NCI-H2081 treated with DMSO at 0.1 percent for 48 hours (cell line): ENCODE data around the gene BBS4.

Experiments
- DNase-seq: peaks from one replicate; lab custom pipeline; 2025; lab: John Stamatoyannopoulos, UW

Gene BBS4

DNA sequence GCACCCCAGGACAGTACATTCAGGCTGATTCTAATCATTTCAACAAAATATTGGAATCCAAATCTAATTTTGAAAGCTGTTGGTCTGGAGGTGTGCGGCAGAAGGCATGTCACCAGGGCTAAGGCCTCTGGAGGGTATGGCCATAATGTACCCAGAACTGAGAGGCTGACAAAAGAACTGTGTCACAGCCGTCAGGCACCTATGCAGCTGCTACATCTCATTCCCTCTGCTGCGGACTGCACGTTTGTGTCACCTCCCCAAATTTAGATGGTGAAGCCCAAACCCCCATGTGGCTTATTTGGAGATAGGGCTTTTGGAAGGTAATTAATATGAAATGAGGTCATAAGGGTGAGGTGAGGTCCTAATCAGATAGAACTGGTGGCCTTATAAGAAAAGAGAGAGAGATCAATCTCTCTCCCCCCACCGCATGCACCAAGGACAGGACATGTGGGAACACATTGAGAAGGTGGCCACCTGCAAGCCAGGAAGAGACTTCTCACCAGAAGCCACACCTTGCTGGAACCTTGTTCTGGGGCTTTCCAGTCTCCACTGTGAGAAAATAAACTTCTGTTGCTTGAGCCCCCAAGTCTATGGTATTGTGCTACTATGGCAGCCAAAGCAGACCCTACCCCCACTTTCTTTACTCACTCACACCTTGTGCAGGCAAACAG is 74.7 kb downstream of the BBS4 start:
- no peak for DNase-seq

DNA sequence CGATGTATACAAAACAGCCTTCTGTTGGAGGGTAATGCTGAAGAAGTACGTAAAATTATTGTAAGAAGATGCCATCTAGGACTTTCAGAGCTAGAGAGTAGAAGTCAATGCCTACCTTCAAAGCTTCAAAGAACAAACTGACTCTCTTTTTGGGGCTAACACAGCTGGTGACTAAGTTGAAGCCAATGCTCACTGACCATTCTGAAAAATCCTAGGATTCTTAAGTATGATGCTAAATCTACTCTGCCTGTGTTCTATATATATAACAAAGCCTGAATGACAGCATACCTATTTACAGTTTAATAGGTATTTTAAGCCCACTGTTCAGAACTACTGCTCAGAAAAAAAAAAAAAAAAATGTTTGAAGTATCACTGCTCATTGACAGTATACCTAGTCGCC is 78.6 kb downstream of the BBS4 start:
- no peak for DNase-seq

- no peak for DNase-seq
Measured at GRCh38 chr15:72766025-72766424, 80.0 kb downstream of the BBS4 start.

DNA sequence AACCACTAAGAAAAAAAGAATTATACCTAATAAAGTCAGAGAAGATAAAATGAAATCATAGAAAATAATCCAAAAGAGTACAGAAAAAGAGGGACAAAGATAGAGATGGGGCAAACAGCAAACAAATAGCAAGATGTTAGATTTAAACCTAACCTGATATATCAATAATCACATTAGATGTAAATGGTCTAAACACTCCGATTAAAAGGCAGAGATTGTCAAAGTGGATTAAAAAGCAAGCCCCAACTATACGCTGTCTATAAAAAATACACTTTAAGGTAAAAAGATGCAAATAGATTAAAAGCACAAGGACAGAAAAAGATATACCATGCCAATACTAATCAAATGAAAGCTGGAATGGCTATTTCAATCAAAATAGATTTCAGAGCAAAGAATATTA is 80.8 kb downstream of the BBS4 start:
- DNase-seq = no peak

GRCh38 chr15:72770673-72771328 is 84.8 kb downstream of the BBS4 start:
- no peak for DNase-seq

- no peak for DNase-seq
Measured at GRCh38 chr15:72771329-72771725, 85.3 kb downstream of the BBS4 start.

DNA sequence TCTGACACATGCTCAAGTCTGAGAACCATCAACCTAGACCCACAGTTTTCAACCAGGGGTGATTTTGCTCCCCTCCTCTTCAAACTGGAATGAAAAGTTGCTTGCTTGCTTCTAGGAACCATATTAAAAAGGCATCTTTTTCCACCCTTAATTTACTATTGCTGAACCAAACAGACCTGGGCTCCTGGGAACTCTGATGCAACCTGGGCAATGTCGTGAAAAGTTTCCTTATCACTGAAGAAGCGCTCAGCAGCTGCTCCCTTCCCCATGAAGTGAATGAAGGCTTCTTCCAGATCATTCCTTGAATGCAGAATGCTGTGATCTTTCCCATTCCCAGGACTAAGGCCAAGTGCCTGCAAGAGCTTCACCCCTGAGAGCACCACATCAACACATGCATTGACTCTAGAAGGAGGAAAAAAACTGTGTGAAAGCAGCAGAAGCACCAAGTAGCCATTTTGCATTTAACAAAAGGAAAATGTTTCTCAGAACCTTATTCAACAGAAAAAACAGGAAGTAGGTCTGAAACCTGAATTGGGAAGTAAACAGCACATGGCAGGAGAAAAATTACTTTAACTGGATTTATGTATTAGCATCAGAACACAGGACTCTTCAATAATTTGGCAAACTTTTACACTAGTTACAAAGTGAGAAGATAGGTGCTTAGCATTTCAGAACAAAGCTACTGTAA is 88.8 kb downstream of the BBS4 start:
- no peak for DNase-seq

DNA sequence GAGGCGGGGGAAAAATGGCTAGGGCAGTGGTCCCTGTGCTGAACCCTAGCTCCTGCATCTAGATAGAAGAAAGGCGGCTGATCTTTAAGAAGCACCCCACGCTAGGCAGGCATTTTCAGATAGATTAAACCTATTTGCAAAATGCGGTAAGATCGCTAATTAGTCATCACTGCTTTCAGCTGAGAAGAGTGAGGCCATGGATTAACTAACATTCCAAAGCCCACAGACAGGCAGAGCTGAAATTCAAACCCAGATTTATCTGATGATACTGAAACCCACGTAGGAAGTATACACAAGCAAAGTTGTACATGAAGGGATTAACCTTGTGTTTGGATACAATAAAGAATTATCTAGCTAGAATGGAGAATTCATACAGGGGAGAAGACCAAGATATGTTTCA is 92.8 kb downstream of the BBS4 start:
- no peak for DNase-seq

DNA sequence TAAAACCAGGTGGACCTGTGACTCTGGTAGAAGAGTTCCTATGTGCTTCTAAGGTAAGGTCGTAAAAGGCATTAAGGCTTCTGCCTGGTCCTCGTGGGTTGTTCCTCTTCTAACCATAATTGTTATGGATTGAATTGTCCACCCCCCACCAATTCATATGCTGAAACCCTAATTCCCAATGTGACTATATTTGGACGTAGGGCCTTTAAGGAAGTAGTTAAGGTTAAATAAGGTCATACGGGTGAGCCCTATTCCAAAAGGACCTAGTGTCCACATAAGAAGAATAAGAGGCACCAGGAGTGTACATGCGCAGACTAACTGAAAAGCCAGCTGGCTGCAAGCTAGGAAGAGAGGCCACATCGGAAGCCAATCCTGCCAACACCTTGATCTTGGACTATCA is 95.6 kb downstream of the BBS4 start:
- no peak for DNase-seq

- no peak for DNase-seq
Measured at GRCh38 chr15:72782274-72783003, 96.4 kb downstream of the BBS4 start.

GRCh38 chr15:72783004-72783639 is 97.1 kb downstream of the BBS4 start:
- DNase-seq = no peak

- peak; percentile 55 for DNase-seq
Measured at GRCh38 chr15:72783640-72784455, 97.8 kb downstream of the BBS4 start, which contains the start of gene ADPGK. Gene ADPGK (minus strand): TSS chr15:72783758. CDS start chr15:72783691, 67 bp downstream.

DNA sequence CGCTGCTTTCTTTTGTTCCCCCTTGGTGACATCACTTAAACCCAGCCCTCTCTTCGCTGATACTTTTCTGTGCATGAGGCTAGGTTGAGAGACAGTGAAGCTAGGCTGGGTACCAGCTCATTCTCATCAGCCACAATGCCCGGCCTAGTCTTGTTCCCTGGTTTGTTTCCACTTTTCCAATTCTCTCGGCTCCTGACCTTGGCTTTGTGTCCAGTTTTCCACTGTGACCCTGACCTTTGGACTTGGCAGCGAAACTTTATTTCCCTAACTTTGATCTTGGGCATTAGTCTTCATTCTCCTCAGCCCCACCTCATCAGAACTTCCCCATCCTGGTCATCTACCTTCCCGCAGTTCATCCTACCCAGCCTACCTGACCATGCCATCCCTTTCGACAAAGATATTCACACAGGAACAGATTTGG is 98.5 kb downstream of the BBS4 start:
- no peak for DNase-seq

DNA sequence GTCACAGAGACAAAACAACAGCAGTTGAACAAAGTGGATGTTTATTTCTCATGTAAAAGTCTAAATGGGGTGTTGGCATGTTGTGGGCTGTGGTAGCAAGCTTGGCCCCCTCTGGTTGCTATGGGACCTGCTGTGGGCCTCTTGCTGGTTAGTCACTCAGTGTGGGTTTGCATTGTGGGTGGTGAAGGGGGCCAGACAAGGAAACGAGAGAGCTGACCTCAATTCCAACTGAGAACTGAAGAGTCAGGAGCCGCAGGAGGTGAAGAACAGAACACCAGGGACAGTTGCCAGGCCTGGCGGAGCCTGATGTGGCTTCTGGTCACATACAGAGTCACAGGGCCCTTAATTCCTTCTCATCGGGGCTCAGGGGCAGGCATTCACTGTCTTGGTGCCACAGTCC is 99.4 kb downstream of the BBS4 start:
- DNase-seq = no peak

DNA sequence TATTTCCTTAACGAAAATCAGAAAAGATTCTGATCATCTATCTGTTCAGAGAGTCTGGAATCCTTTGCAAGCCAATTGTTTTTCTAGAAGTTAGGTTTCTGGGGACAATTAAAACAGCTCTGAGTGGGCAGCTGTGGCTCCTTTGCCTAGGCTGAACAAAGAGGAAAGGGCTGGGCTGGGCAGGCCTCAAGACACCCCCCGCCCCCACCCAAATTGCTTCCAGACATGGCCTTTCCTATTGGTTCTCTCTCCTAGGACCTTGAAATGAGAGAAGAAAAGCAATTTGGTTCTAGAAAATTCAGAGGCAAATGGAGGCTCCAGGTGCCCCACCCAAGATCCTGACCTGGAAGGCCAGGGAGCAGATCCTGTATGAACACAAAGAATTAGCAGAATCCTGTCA is 99.8 kb downstream of the BBS4 start:
- DNase-seq = no peak

DNA sequence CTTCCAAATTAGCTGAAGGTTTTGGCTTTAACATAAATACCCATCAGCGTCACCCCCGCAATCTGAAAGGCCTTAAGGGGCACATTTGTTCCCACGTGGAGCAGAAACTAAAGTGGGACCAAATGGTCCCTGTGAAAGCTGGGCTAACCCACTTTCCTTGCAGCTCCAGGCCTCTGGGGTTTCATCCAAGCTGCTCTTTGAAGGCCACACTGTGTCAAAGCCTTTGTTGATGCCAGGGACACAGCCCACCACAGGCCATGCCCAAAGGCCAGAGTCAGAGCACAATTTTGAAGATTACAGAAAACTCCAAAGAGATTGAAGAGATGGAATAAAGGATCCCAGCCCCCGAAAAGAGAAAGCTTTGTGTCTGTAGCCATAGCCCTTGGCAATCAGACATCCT is 100.2 kb downstream of the BBS4 start:
- no peak for DNase-seq

DNA sequence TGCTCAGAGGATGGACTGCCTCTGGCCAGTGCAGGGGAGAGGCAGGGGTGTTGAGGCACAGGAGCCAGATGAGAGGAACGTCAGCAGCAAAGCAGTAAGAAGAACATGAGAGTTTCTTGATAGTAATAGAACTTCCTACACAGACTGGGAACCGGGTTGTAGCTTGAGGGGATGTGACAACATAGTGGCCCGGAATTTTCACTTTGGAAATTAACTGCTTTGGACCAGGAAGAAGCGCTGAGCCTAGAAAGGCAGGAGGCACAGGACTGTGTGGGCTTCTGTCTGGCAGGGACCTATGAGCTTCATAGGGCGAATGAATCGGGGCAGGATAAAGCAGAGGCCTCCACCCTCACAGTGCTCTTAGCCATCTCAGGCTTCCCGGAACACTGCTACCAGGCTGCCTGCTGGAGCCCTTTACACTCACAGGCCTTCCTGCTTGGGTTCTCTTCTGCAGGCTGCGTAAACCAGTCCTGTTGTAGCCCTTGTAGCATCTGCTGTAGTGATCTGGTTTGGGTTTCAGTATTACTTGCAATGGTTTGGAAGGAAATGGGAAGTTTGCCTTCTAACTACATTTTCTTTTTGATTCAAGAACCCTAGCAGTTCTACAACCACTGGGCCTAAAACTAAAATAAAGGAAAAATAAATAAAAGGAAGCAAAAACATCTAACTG is 100.8 kb downstream of the BBS4 start:
- no peak for DNase-seq

DNA sequence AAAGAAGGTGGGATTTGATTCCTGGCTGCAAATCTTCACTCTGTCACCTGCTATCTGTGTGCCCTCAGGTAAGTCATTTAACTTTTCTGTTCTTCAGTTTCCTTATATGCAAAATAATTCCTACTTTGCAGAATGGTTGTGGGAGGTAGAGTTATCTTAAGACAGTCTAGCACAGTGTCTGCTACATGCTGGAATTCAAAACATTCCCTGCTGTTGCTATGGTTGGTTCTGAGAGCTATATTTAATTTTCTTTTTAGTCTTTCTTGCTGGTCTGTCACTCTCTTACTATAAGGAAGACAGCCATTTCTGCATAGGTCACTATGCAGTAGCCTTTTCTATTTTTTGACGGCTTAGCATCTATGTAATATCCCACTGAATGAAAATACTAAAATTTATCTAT is 101.5 kb downstream of the BBS4 start:
- DNase-seq = no peak
